PC-3 (cell line): ENCODE results near the gene MME.

ENCODE experiments used
- CTCF ChIP-seq: fragments of 300-600 bp; sonication (generic); conservative IDR thresholded peaks from 2 replicates; pipeline ENCODE4 v1.5.1; 2017; ENCODE audit warnings: antibody characterized with exemption, low read depth, mild to moderate bottlenecking, low read length
- EZH2phosphoT487 ChIP-seq: fragments of 300-600 bp; sonication (generic); IDR thresholded peaks from 2 replicates; pipeline ENCODE4 v1.6.1; 2018; ENCODE audit warnings: mild to moderate bottlenecking, antibody characterized with exemption, low read length, borderline replicate concordance

DNA sequence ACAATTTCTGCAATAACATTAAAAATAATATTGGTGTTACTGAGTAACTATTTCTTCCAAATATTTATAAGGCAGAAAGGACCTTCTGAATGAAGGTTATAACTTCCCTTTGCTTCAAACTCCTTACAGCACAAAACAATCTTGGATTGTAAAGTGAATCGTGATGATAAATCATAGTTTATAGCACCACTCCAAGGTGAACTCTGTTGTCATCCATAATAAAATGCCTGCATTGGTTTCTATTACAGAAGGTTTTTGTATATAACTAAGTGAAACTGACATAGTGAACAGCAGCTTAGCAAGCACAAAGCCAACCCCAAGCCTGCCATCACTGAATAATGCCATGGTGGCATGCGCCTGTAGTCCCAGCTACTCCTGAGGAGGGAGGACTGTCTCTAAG is 86.3 kb downstream of the MME start:
- TF ChIP-seq CTCF = no peak
- no peak for TF ChIP-seq EZH2phosphoT487
